Activated naive CD4-positive, alpha-beta T cell treated with anti-CD3 and anti-CD28 coated beads, Interleukin-2, amount 50 U/mL, for 16 hours (primary cell): ENCODE results near the gene HOXD13.

ENCODE experiments used
- DNase-seq: peaks from one replicate; pipeline ENCODE4 v3.0.0-alpha.2; 2020

The HOXD13 gene

DNA sequence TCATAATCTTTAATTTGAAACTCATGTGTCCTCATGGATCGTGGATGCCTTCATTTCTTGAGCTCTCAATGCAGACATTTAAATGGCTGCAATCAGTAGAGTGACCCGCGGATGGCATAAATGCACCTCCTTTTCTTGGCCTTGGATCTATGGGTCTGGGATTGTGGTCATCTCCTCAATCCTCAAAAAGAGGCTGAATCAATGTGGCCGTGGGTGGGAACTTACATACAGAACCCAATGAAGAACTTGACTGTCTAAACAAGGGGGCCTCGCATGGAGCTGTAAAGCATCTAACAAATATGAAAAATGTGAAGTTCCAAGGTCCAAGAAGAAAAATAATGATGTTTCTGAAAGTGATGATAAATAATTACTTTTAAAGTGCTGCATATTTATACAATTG is 2.9 kb downstream of the HOXD13 start:
- no peak for DNase-seq

DNA sequence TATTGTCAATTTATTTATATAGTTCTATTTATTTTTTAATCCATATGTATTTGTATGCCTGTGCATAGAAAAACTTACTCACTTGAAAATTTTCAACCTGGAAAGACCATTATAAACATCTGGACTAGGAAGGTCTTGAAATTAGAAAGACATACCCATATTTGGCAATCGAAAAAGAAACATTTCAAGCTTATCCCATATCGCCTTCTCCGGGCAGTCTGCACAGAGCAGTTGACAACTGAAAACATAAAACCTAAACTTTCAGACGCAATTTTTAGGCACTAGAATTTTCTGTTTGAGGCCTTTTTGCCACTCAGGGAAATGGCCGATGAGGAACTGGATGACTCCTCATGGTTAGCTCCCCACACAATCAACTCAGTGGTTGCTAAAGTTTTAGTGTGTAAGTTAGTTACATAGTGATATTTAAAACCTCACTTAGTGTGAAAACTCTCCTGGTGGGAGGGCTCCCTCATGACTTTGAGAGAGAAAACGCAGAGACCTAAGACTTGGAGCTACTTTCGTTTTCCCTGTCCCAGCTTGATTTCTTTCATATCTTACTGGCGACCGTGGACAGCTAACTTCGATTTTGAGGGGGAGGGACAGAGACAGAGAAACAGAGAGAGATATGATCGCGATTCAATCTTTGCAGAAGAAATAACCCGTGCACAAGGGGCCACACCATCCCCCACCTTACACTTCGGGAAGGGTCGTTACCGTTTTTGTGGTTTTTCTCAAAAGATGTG is 3.9 kb downstream of the HOXD13 start:
- no peak for DNase-seq

- peak; percentile 55 for DNase-seq
Measured at GRCh38 chr2:176096986-176097819, 4.7 kb downstream of the HOXD13 start.

GRCh38 chr2:176097820-176098365 is 5.4 kb downstream of the HOXD13 start:
- DNase-seq, result no peak

- DNase-seq, result no peak
Measured at GRCh38 chr2:176098366-176099158, 6.0 kb downstream of the HOXD13 start.

GRCh38 chr2:176099159-176099727 is 6.7 kb downstream of the HOXD13 start:
- DNase-seq, result no peak

GRCh38 chr2:176099728-176100546 is 7.4 kb downstream of the HOXD13 start, which contains the start of gene HOXD12:
HOXD12 (plus strand) TSS chr2:176099795; CDS start chr2:176099802, 7 bp downstream.
- DNase-seq, result no peak

- DNase-seq, result no peak
Measured at GRCh38 chr2:176100547-176101140, 8.1 kb downstream of the HOXD13 start.

DNA sequence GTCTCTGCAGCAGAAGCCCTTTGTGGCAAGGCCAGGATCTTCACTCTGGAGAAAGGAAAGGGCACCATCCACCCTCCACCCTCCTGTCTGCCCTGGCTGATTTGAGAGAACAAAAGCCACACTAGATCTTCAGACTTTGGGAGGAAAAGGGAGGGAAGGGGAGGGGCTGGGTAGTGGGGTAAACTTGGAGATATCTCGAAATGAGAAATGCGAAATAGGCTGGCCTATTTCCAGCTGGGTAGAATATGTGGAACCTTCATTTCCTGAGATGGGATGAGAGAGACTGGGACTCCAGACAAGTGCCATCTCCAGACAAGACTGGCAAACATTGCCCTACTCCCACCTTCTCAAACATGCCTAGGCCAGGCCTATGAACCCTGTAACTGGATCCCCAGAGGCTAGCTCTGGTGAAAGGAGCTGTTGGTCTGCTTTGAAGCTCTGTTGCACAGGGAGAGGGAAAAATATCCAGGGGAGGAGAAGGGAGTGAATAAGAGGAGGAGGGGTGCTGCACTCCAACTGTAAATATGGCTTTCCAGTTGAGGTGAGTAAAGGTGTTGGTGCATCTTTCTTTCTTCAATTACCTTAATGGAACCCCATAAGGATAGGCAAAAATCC is 8.8 kb downstream of the HOXD13 start:
- DNase-seq, result no peak

DNA sequence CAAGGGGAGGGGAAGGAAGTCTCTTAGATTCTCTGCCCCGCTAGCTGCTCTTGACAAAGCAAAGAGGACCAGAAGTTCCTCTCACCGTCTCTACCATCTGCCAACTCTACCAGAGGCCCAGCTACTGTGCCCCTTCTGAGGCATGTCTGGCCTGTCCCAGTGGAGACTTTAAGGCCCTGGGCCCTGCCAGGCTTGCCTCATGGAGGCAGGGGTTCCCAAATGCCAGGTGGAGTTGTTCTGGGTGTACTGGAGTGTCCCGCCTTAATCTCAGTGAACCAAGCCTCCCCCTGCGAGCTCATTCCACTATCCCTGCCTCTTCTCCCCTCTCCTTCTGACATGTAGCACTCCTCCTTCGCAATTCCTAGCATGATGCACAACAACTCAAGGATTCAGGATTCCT is 9.3 kb downstream of the HOXD13 start:
- no peak for DNase-seq

DNA sequence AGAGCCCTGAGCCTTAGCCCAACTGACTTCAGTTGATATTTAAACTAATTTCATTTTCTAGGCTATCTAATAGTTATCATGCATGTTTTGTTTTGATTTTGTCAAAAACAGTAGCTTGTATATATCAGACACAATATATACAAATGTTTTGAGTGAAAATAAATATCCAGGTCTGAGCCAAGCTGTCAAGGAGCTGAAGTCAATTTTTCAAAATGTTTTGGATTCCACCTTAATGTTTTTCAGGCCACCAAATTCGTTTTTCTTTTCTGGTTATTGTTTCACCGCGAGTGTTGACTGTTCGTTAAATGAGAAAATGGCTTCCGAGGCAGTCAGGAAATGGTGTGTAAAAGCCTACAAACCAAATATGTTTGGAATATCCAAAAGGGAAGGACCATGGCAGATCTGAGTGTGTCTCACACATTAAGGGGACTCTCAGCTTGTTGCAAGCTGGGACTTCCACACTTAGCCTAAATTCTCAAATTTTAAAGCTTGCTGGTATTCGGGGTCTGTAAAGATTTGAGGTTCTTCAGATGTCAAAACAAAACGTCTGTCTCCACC is 9.9 kb downstream of the HOXD13 start:
- DNase-seq, result no peak

DNA sequence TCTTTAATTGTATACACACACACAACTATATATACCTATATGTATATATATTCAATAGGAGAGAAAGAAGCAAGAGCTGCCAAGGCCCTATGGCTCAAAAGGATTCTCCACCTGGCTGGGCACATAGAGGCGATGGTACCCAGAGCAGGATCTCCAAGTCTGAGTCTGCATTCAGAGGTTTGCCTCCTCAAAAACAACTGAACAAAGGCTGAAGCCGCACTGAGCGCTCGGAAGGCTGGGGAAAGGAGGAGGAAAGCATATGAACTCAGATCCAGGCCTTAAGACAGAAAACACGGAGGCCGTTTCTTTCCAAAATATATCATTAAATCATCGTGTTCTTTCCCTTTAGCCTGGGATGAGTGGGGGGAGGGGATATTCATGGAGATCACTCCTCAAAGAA is 10.7 kb downstream of the HOXD13 start:
- DNase-seq, result no peak

DNA sequence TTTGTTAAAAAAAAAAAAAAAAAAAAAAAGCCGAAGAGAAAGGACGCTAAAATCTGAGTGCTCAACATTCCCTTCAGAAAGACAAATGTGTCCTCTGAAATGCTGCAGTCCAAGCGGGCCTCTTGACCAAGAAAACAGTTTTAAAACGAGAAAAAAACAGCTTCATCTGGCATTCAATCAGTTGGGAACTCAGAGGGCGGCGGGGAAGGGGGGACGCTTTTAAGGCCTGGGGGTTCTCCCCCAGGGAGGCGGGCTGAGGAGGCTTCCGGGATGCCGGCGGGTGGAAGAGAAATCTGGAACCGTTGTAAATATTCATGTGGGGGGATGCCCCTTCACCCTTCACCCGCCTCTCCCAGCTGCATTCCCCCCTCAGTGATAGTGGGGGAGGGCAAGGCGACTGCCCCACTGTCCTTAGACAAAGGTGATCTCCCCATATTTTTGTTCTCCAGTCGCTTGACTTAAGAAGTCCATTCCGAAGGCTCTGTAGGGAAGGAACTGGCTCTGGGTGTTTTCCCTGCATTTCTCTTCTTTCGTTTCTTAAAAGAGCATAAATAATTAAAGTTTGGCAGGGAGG is 11.3 kb downstream of the HOXD13 start:
- DNase-seq, result no peak

- no peak for DNase-seq
Measured at GRCh38 chr2:176104316-176105077, 12.0 kb downstream of the HOXD13 start.

- DNase-seq, result no peak
Measured at GRCh38 chr2:176105078-176105729, 12.7 kb downstream of the HOXD13 start.

- DNase-seq, result no peak
Measured at GRCh38 chr2:176105730-176106580, 13.4 kb downstream of the HOXD13 start.
